Heart right ventricle (tissue), 16 donors: ENCODE measurements around the gene ARHGAP33. TPM values are rescaled to one million over a fixed set of nuclear protein-coding genes. Genes with fewer than 3 reads are reported as not detected.

Experiments used
- ATAC-seq, 8 donors: fragments of 200-7000 bp; cut with Tn5 transposase; one replicate each; pipeline ENCODE4 v1.9.1; 2020; ENCODE audit warnings: mild to moderate bottlenecking in 8 of 8, moderate library complexity in 8 of 8, moderate number of reproducible peaks in 1 of 8
- DNase-seq, 2 donors: peaks; one replicate each; pipeline ENCODE4 v3.0.0-alpha.2; 2020
- H3K27ac ChIP-seq, 10 donors: fragments of 200-600 bp; sonication (generic) in 2 of 10; one replicate each; pipeline versions ENCODE4 v1.5.0 to v1.8.0; 2020 to 2022; ENCODE audit warnings: mild to moderate bottlenecking in 3 of 10
- H3K27me3 ChIP-seq, 7 donors: fragments of 200-600 bp; one replicate each; pipeline ENCODE4 v1.8.0; 2021 to 2022; ENCODE audit warnings: mild to moderate bottlenecking in 2 of 7
- H3K36me3 ChIP-seq, 9 donors: fragments of 200-600 bp; sonication (generic) in 1 of 9; one replicate each; pipeline versions ENCODE4 v1.5.0 to v1.8.0; 2020 to 2022; ENCODE audit warnings: mild to moderate bottlenecking in 2 of 9
- H3K4me1 ChIP-seq, 9 donors: fragments of 200-600 bp; sonication (generic) in 1 of 9; one replicate each; pipeline versions ENCODE4 v1.5.0 to v1.8.0; 2020 to 2022; ENCODE audit warnings: mild to moderate bottlenecking in 4 of 9
- H3K4me3 ChIP-seq, 10 donors: fragments of 200-600 bp; sonication (generic) in 2 of 10; one replicate each; pipeline versions ENCODE4 v1.5.0 to v1.8.0; 2020 to 2022; ENCODE audit warnings: mild to moderate bottlenecking in 7 of 10, moderate library complexity in 2 of 10
- H3K9me3 ChIP-seq, 11 donors: fragments of 200-600 bp in 10 of 11; sonication (generic) in 2 of 11; one replicate each; pipeline versions ENCODE4 v1.5.0 to v1.8.0; 2013 to 2022; ENCODE audit warnings: mild to moderate bottlenecking in 2 of 11, control low read depth in 1 of 11, moderate library complexity in 1 of 11
- WGBS, 2 donors: extraction: QIAGEN DNeasy Blood & Tissue Kit; methylation state at CpG; one replicate each; pipeline ENCODE4 v1.1.7; 2013; ENCODE audit warnings: inconsistent platforms in 1 of 2; 5-methylcytosine and 5-hydroxymethylcytosine counted together
- intact Hi-C, 10 donors: fragments of 100-400 bp; cut with DNase I; formaldehyde crosslinking; loops; one replicate each; pipeline versions ENCODE4 v1.11.1 to v1.14.2; 2022
- polyA plus RNA-seq, 2 donors: library from polyadenylated mRNA; stranded (reverse); fragments of 200-250 nt; gene quantifications; one replicate each; pipeline ENCODE4 v1.2.3, GENCODE V29; 2013
- total RNA-seq, 10 donors: library from RNA; stranded (reverse); fragmentation: NEBNext Ultra II Directional in 3 of 10; extraction: Animal tissue kit (Norgen Biotek cat#: 25700) in 3 of 10; gene quantifications; one replicate each; pipeline versions ENCODE4 v1.2.1 to v1.2.4, GENCODE V29; 2021 to 2023
- TF ChIP-seq, protein P1 (sequence below), 9 donors: fragments of 200-600 bp; sonication (generic) in 2 of 9; IDR thresholded peaks; one replicate each; pipeline versions ENCODE4 v1.5.0 to v1.8.0; 2021 to 2022; ENCODE audit warnings: antibody characterized with exemption in 9 of 9, mild to moderate bottlenecking in 5 of 9, moderate library complexity in 1 of 9
- donor health status: Arrhythmogenic right ventricular cardiomyopathy.
- donor health status: ischemic (EF 13 %, LVEDD 7.1; RV severe dilation, severe dysfunction).
- donor health status: healthy with polysubstance abuse.
- donor health status: DM: no; HTN: yes; CAD: no.
- donor health status: DM: no; HTN: no; CAD: no.
- donor health status: ischemic (EF 25% LVEDD 6.9; RV normal size, moderate dysfunction).
- donor health status: ischemic (EF 25% LVEDD 5.7; RV mildly dilated, moderate dysfunction).
- donor health status: healthy.
- donor health status: DM: yes; HTN: yes; CAD: no.
- donor health status: Ischemic cardiomyopathy.
- donor health status: ischemic (EF 35%, LVEDD 5.7; RV mildly dilated, moderate dysfunction).
- donor health status: nonischemic (EF 11% LVEDD 7.7; RV severe dilation, severe dysfunction).
- donor health status: DM: yes; HTN: yes; CAD: no.
- donor health status: PGD.
- donor health status: ischemic (EF 29% LVEDD 5.4; RV normal size, mild dysfunction).
- donor health status: nonischemic (EF 23%, LVEDD 6.1; RV moderate dilation, normal function).

The ARHGAP33 gene
- total and polyA plus RNA-seq, 12 donors, result 1.3 to 10.1 (median 5.6) TPM

DNA sequence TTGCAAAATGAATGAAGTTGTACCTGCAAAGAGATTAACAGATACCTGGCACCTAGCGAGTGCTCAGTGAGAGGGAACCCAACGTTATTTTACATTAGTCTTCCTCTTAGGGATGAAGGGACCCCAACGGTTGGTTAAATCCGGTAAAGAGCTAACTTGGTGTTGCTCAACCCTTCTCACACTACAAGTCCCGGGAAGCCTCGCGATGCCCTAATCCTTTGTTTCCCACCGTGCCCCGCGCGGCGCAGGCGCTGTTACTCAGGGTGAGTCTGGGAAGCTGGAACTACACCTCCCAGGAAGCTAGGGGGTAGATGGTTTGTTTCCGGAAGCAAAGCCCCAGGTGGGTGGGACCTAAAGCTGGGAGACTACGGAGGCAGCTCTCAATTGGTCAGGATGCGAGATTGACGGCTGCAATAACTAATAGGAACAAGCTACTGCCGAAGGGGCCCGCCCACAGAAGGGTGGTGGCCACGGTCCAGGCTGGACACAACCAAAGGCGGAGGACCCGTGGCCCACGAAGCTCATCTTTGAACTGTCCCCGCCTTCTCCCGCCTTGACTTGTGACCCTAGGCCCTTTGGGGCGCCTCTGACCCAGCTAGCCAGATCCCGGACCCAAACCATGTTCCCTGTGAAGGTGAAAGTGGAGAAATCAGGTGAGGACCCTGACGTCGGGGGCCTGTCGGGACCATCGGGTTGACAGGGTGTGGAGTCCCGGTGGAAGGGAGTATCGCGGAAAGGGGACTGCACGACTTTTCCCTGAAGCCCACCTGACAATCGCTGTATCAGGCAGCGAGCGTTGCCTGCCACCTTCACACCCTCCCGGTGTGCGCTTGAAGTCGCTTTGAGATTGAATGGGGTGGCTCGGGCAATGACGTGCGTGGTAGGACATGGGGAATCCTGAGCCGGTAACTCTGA is 27.0 kb upstream of the ARHGAP33 start, which contains the start of gene LIN37:
Gene LIN37 (plus strand): TSS at position 471 of the 915 bp plus-strand sequence. CDS start 149 bp downstream, at position 620.
- H3K4me1 ChIP-seq, result peaks cover 7 to 63% (median 44%) of the 10 kb centered on the region in 9 donors

DNA sequence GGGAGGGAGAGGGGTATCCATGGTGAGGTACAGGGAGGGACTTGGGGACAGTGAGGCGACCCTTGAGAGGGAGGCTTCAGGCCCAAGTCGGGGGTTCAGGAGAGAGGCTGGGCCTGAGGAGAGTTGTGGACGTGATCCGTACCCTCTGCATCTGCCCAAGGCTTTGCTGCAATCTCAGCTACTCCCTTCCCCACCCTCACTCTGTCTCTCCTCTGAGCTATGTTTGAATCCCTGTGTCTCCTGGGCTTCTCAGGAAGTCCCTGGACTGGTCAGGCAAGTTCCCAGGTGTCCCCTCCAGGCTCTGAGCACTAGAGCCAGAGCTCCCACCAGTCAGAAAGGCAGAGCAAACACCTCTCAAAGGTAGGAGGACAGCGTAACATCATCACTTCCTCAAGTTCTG is 25.2 kb upstream of the ARHGAP33 start:
- peaks cover 0 to under 1% (median 0%) of the 10 kb centered on the region in 7 donors for H3K27me3 ChIP-seq
- H3K36me3 ChIP-seq, result peaks cover 0 to 35% (median 18%) of the 10 kb centered on the region in 9 donors
- H3K4me3 ChIP-seq, result no peak overlapping the region
- ATAC-seq (no peak), DNase-seq (no peak)
- WGBS, 2 donors, result 91 to 95% methylated on average over 5 of the region's 5 CpGs
- no peak overlapping the region for H3K27ac ChIP-seq
- TF ChIP-seq, protein P1, sequence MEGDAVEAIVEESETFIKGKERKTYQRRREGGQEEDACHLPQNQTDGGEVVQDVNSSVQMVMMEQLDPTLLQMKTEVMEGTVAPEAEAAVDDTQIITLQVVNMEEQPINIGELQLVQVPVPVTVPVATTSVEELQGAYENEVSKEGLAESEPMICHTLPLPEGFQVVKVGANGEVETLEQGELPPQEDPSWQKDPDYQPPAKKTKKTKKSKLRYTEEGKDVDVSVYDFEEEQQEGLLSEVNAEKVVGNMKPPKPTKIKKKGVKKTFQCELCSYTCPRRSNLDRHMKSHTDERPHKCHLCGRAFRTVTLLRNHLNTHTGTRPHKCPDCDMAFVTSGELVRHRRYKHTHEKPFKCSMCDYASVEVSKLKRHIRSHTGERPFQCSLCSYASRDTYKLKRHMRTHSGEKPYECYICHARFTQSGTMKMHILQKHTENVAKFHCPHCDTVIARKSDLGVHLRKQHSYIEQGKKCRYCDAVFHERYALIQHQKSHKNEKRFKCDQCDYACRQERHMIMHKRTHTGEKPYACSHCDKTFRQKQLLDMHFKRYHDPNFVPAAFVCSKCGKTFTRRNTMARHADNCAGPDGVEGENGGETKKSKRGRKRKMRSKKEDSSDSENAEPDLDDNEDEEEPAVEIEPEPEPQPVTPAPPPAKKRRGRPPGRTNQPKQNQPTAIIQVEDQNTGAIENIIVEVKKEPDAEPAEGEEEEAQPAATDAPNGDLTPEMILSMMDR (IDR thresholded peaks at IDR 0.05), result no peak
- intact Hi-C loops, result loop anchor here in 1 of 10 donors (5.0 kb wide), 1 partner anchor 33 kb away; the partner anchor contains the start of gene KMT2B
- H3K9me3 ChIP-seq, result no peaks in the 10 kb centered on the region
- peaks cover 7 to 60% (median 37%) of the 10 kb centered on the region in 9 donors for H3K4me1 ChIP-seq

More for the DNA sequence above, 27.0 kb upstream of the ARHGAP33 start, which contains the start of gene LIN37:
- WGBS, 2 donors, result 0 to 1% methylated on average over 45 of the region's 45 CpGs
- Histone ChIP-seq H3K27me3 (no peaks in the 10 kb centered on the region), H3K27ac (peak within 1 kb of the TSS; percentile 54 to 93 (median 84)), H3K36me3 (peaks cover 0 to 29% (median 7%) of the 10 kb centered on the region in 9 donors), H3K4me3 (peak within 1 kb of the TSS; percentile 67 to 97 (median 88)), H3K9me3 (no peaks in the 10 kb centered on the region)
- ATAC-seq (peak; percentile 79 to 90 (median 87)), DNase-seq (peak; percentile 98 to 99)
- TF ChIP-seq, protein P1 (IDR thresholded peaks at IDR 0.05), result peak in 6 of 9 donors; percentile 5 to 38 (median 21)
- intact Hi-C loops, result loop anchor here in 4 of 10 donors (1.0 to 10.0 kb wide), 4 partner anchors 9 to 186 kb away; partner anchors contain the start of genes LRFN3 (in 2 of the 4) and HSPB6 (in 1 of the 4)

GRCh38 chr19:35751839-35752745 is 23.3 kb upstream of the ARHGAP33 start:
- WGBS, 2 donors, result 86 to 87% methylated on average over 14 of the region's 14 CpGs

More at GRCh38 chr19:35751839-35752745, 23.3 kb upstream of the ARHGAP33 start:
- TF ChIP-seq, protein P1 (IDR thresholded peaks at IDR 0.05), result no peak
- Histone ChIP-seq H3K27ac (peak overlapping the region in 4 of 10 donors; percentile 24 to 99 (median 30)), H3K4me3 (no peak overlapping the region), H3K4me1 (peaks cover 11 to 66% (median 41%) of the 10 kb centered on the region in 9 donors), H3K9me3 (no peaks in the 10 kb centered on the region), H3K27me3 (peaks cover 0 to 15% (median 0%) of the 10 kb centered on the region in 7 donors), H3K36me3 (peaks cover 0 to 32% (median 18%) of the 10 kb centered on the region in 9 donors)
- DNase-seq (no peak), ATAC-seq (peak in 1 of 8 donors; percentile 5)
- intact Hi-C loops, result loop anchor here in 1 of 10 donors (5.0 kb wide), 1 partner anchor 35 kb away; the partner anchor contains the start of gene KMT2B
